Neural progenitor cell (in vitro differentiated cells): ENCODE measurements around the gene ZNF264. TPM values are rescaled to one million over a fixed set of nuclear protein-coding genes. Genes with fewer than 3 reads are reported as not detected.

ENCODE experiments used
- DNase-seq: peaks from one replicate; pipeline ENCODE4 v3.0.0-alpha.2; 2016; ENCODE audit warnings: low spot score
- H2AFZ ChIP-seq: fragments of 200-600 bp; sonication (generic); replicated peaks from 2 replicates; pipeline ENCODE4 v1.6.1; 2016; ENCODE audit warnings: antibody characterized with exemption
- H3F3A ChIP-seq: fragments of 200-600 bp; sonication (generic); 2 replicates; pipeline ENCODE4 v1.6.1; 2016; ENCODE audit warnings: antibody characterized with exemption, low read depth
- H3K27ac ChIP-seq: fragments of 200-600 bp; sonication (generic); 2 replicates; pipeline ENCODE4 v1.5.1; 2016; ENCODE audit warnings: mild to moderate bottlenecking
- H3K27me3 ChIP-seq: fragments of 200-600 bp; sonication (generic); 2 replicates; pipeline ENCODE4 v1.6.1; 2016; ENCODE audit warnings: mild to moderate bottlenecking, moderate library complexity
- H3K36me3 ChIP-seq: fragments of 200-600 bp; sonication (generic); 2 replicates; pipeline ENCODE4 v1.5.1; 2016
- H3K4me1 ChIP-seq: fragments of 200-600 bp; sonication (generic); 2 replicates; pipeline ENCODE4 v1.6.1; 2016; ENCODE audit warnings: mixed run types
- H3K4me2 ChIP-seq: fragments of 200-600 bp; sonication (generic); 2 replicates; pipeline ENCODE4 v1.6.1; 2016
- H3K4me3 ChIP-seq: fragments of 200-600 bp; sonication (generic); 2 replicates; pipeline ENCODE4 v1.5.1; 2016
- H3K79me2 ChIP-seq: fragments of 200-600 bp; sonication (generic); 2 replicates; pipeline ENCODE4 v1.6.1; 2016; ENCODE audit warnings: low read depth
- H3K9ac ChIP-seq: fragments of 200-600 bp; sonication (generic); 2 replicates; pipeline ENCODE4 v1.6.1; 2016
- H3K9me3 ChIP-seq: fragments of 200-600 bp; sonication (generic); 2 replicates; pipeline ENCODE4 v1.5.1; 2016; ENCODE audit warnings: low read depth
- H4K20me1 ChIP-seq: fragments of 200-600 bp; sonication (generic); 2 replicates; pipeline ENCODE4 v1.6.1; 2016; ENCODE audit warnings: low read depth
- H3K27ac Mint-ChIP-seq: 3 replicates; pipeline ENCODE4 v1.8.0; 2021; ENCODE audit warnings: mixed read lengths
- H3K27me3 Mint-ChIP-seq: 2 replicates; pipeline ENCODE4 v1.8.0; 2022; ENCODE audit warnings: low read depth, mild to moderate bottlenecking, inconsistent platforms, moderate library complexity, mixed read lengths; ENCODE audit not compliant: insufficient read depth
- H3K36me3 Mint-ChIP-seq: 3 replicates; pipeline ENCODE4 v1.8.0; 2021; ENCODE audit warnings: mixed read lengths
- H3K4me1 Mint-ChIP-seq: 3 replicates; pipeline ENCODE4 v1.8.0; 2021; ENCODE audit warnings: mixed read lengths
- H3K4me3 Mint-ChIP-seq: 3 replicates; pipeline ENCODE4 v1.8.0; 2021; ENCODE audit warnings: mild to moderate bottlenecking, moderate library complexity, mixed read lengths
- H3K9me3 Mint-ChIP-seq: 3 replicates; pipeline ENCODE4 v1.8.0; 2020; ENCODE audit warnings: mixed read lengths
- EZH2 ChIP-seq: fragments of 200-600 bp; sonication (generic); IDR thresholded peaks from 2 replicates; pipeline ENCODE4 v1.6.1; 2017; ENCODE audit warnings: antibody characterized with exemption, mild to moderate bottlenecking, moderate library complexity
- EZH2phosphoT487 ChIP-seq: fragments of 200-600 bp; sonication (generic); IDR thresholded peaks from 2 replicates; pipeline ENCODE4 v1.6.1; 2017; ENCODE audit warnings: antibody characterized with exemption
- total RNA-seq: library from RNA; depleted of rRNA; stranded (reverse); fragments of >200 nt; gene quantifications from 2 replicates; pipeline ENCODE4 v1.2.3, GENCODE V29; 2015; ENCODE audit warnings: low replicate concordance
- TF ChIP-seq, protein P1 (sequence below): fragments of 200-600 bp; sonication (generic); IDR thresholded peaks from 2 replicates; pipeline ENCODE4 v1.5.1; 2017; ENCODE audit warnings: antibody characterized with exemption, mild to moderate bottlenecking

ZNF264 gene
- total RNA-seq, 1 donor from 2014 or later, result 26.9 TPM

DNA sequence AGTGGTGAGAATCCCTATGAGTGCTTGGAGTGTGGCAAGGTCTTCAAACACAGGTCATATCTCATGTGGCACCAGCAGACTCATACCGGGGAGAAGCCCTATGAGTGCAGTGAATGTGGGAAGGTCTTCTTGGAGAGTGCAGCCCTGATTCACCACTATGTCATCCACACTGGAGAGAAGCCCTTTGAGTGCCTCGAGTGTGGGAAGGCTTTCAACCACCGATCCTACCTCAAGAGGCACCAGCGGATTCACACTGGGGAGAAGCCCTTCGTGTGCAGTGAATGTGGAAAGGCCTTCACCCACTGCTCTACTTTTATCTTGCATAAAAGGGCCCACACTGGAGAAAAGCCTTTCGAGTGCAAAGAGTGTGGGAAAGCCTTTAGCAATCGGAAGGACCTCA is 20.8 kb downstream of the ZNF264 start:
- no peaks in the 10 kb centered on the region for H3K9me3 ChIP-seq
- H3K4me1 ChIP-seq, result no peaks in the 10 kb centered on the region
- no peak overlapping the region for H3K4me2 ChIP-seq
- Mint-ChIP-seq H3K27ac (no peak overlapping the region), H3K4me1 (no peaks in the 10 kb centered on the region), H3K27me3 (no peaks in the 10 kb centered on the region), H3K4me3 (no peak overlapping the region), H3K9me3 (no peaks in the 10 kb centered on the region), H3K36me3 (peaks cover 44% of the 10 kb centered on the region)
- H3K27ac ChIP-seq, result no peak overlapping the region
- H2AFZ ChIP-seq, result no peak overlapping the region
- peaks cover 5% of the 10 kb centered on the region for H3K79me2 ChIP-seq
- no peaks in the 10 kb centered on the region for H3K27me3 ChIP-seq
- no peaks in the 10 kb centered on the region for H3F3A ChIP-seq
- H3K9ac ChIP-seq, result no peak overlapping the region
- no peak overlapping the region for H3K4me3 ChIP-seq
- TF ChIP-seq, protein P1, sequence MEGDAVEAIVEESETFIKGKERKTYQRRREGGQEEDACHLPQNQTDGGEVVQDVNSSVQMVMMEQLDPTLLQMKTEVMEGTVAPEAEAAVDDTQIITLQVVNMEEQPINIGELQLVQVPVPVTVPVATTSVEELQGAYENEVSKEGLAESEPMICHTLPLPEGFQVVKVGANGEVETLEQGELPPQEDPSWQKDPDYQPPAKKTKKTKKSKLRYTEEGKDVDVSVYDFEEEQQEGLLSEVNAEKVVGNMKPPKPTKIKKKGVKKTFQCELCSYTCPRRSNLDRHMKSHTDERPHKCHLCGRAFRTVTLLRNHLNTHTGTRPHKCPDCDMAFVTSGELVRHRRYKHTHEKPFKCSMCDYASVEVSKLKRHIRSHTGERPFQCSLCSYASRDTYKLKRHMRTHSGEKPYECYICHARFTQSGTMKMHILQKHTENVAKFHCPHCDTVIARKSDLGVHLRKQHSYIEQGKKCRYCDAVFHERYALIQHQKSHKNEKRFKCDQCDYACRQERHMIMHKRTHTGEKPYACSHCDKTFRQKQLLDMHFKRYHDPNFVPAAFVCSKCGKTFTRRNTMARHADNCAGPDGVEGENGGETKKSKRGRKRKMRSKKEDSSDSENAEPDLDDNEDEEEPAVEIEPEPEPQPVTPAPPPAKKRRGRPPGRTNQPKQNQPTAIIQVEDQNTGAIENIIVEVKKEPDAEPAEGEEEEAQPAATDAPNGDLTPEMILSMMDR, result no peak
- TF ChIP-seq EZH2, result no peak
- no peak for TF ChIP-seq EZH2phosphoT487
- H4K20me1 ChIP-seq, result peaks cover 12% of the 10 kb centered on the region
- H3K36me3 ChIP-seq, result peaks cover 21% of the 10 kb centered on the region
- DNase-seq, result no peak

DNA sequence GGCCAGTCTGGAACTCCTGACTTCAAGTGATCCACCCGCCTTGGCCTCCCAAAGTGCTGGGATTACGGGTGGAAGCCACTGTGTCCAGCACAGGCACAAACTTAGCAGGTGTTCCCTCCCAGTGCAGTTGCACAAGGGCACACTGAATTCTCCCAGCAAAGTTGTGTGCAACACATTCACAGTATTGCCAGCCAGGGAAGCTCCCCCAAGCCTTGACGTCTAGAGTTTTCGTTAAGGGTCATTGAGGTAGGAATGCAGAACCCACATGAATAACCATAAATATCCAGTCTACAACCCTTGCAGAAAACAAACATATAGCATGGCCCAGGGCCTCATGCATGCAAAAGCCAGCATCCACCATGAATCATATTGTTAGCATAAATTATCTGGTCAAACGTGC is 36.2 kb downstream of the ZNF264 start:
- Mint-ChIP-seq H3K27ac (no peak overlapping the region), H3K4me3 (no peak overlapping the region), H3K27me3 (peaks cover 10% of the 10 kb centered on the region), H3K36me3 (no peaks in the 10 kb centered on the region), H3K9me3 (no peaks in the 10 kb centered on the region), H3K4me1 (no peaks in the 10 kb centered on the region)
- H3K27me3 ChIP-seq, result no peaks in the 10 kb centered on the region
- no peaks in the 10 kb centered on the region for H3F3A ChIP-seq
- no peaks in the 10 kb centered on the region for H3K36me3 ChIP-seq
- TF ChIP-seq EZH2phosphoT487 (no peak), EZH2 (no peak)
- TF ChIP-seq, protein P1, result no peak
- no peaks in the 10 kb centered on the region for H3K4me1 ChIP-seq
- H3K4me2 ChIP-seq, result no peak overlapping the region
- H3K27ac ChIP-seq, result no peak overlapping the region
- H3K9ac ChIP-seq, result no peak overlapping the region
- no peak overlapping the region for H3K4me3 ChIP-seq
- H3K79me2 ChIP-seq, result no peaks in the 10 kb centered on the region
- no peaks in the 10 kb centered on the region for H3K9me3 ChIP-seq
- H4K20me1 ChIP-seq, result no peaks in the 10 kb centered on the region
- no peak for DNase-seq
- no peak overlapping the region for H2AFZ ChIP-seq

DNA sequence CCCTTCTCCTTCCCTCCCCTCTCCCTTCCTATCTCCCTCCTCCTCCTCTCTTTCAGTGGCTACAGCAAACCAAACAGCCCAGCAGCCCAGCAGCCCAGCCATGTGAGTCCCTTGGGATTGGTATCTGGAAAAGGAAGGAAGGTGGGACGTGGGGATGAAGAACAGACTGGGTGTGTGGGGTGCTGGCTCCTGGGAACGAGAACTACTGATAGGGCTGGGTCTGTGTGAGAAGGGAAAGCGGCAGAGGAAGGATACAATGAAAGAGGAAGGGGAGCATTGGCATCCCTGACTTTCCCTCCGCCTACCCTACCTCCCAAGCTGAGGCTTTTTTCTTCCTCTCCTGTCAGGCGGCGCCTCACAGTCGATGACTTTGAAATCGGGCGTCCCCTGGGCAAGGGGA is 40.4 kb downstream of the ZNF264 start:
- Histone ChIP-seq H3K4me2 (peak overlapping the region; percentile 21), H3K9ac (no peak overlapping the region), H3F3A (no peaks in the 10 kb centered on the region), H3K27me3 (no peaks in the 10 kb centered on the region), H3K27ac (no peak overlapping the region), H3K9me3 (no peaks in the 10 kb centered on the region), H2AFZ (no peak overlapping the region), H3K4me3 (no peak overlapping the region), H3K36me3 (no peaks in the 10 kb centered on the region), H3K4me1 (no peaks in the 10 kb centered on the region), H3K79me2 (no peaks in the 10 kb centered on the region), H4K20me1 (no peaks in the 10 kb centered on the region)
- Mint-ChIP-seq H3K9me3 (no peaks in the 10 kb centered on the region), H3K36me3 (no peaks in the 10 kb centered on the region), H3K4me1 (no peaks in the 10 kb centered on the region), H3K4me3 (no peak overlapping the region), H3K27me3 (peaks cover 8% of the 10 kb centered on the region), H3K27ac (no peak overlapping the region)
- TF ChIP-seq EZH2phosphoT487, result no peak
- TF ChIP-seq, protein P1, result no peak
- no peak for TF ChIP-seq EZH2
- no peak for DNase-seq
